GM18861 (cell line): Measurements from ENCODE around the gene SLC24A2.
"Not testable (repeated sequence)": the region's sequence is repeated elsewhere in the genome, so short reads cannot be mapped to it uniquely, and the experiment has no call there.

Source experiments
- ATAC-seq: cut with Tn5 transposase; IDR thresholded peaks from one replicate; pipeline ENCODE4 v1.9.1; 2021; ENCODE audit not compliant: unreplicated experiment

SLC24A2 gene

DNA sequence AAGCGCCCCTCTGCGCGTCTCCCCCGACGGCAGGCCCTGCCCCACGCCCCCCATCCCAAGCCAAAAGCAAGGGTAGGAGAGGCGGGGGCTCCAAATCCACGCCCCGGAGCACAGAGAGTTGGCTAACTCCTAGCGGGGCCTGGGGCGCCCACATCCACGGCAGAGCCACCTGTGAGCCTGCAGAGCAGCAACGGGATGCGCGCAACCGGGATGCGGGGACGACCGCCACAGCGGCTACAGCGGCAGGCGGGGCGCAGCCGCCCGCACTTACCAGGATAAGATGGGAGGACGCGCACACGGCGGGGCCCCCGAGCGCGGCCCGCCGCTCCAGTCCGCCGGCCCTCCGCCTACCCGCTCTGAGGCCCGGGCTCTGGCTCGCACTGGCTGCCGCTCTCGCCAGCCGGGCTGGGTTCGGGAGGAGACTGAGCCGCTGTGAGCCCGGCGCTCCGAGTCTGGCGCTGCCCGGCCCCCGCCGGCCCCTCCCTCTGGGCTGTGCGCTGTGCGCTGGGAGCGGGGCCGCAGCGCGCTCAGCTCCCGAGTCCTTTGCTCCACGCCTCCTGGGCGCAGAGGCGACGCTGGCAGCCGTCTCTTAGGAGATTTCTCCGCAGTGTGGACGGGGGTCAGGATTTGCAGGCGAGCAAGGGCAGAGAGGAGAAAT, at the start of gene SLC24A2:
TSS of gene SLC24A2 (minus strand) at position 424 of the 658 bp plus-strand sequence.
- no peak for ATAC-seq

DNA sequence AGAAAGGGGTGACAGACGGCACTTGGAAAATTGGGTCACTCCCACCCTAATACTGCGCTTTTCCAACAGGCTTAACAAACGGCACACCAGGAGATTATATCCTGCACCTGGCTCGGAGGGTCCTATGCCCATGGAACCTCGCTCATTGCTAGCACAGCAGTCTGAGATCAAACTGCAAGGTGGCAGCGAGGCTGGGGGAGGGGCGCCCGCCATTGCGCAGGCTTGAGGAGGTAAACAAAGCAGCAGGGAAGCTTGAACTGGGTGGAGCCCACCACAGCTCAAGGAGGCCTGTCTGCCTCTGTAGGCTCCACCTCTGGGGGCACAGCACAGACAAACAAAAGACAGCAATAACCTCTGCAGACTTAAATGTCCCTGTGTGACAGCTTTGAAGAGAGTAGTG, 44.5 kb upstream of the SLC24A2 start:
- ATAC-seq = not testable (repeated sequence)

- ATAC-seq = no peak
These were observed 42.0 kb upstream of the SLC24A2 start for GRCh38 chr9:19830796-19831195.

GRCh38 chr9:19828576-19829109, 39.8 kb upstream of the SLC24A2 start:
- no peak for ATAC-seq

DNA sequence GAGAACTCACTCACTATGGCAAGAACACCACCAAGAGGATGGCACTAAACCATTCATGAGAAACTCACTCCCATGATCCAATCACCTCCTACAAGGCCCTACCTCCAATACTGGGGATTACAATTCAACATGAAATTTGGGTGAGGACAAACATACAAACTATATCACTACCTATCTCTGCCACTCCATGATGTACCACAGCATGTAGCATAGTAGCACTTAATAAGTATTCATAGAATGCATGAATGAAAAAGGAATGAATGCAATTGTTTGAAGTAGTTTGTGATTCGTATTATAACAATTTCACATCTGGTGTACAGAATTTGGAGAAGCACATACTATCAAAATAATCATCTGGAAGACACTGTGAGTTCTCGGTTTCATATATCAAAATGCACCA, 27.9 kb upstream of the SLC24A2 start:
- no peak for ATAC-seq

DNA sequence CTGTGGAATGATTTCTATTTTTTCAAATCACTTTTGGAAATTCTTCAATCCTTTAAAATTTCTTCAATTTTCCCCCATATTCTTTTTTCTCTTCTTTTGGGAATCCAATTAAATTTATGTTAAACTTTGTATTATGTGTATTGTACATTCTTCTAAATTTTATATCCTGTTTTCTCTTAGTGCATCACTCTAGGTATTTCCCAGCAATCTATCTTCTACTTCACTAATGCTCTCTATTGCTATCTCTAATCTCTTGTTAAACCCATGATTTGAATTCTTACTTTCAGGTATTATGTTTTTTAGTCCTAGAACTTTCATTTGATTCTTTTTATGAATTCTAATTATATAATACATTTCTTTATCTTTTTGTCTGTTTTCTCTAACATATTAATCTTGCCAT, 23.4 kb upstream of the SLC24A2 start:
- no peak for ATAC-seq

DNA sequence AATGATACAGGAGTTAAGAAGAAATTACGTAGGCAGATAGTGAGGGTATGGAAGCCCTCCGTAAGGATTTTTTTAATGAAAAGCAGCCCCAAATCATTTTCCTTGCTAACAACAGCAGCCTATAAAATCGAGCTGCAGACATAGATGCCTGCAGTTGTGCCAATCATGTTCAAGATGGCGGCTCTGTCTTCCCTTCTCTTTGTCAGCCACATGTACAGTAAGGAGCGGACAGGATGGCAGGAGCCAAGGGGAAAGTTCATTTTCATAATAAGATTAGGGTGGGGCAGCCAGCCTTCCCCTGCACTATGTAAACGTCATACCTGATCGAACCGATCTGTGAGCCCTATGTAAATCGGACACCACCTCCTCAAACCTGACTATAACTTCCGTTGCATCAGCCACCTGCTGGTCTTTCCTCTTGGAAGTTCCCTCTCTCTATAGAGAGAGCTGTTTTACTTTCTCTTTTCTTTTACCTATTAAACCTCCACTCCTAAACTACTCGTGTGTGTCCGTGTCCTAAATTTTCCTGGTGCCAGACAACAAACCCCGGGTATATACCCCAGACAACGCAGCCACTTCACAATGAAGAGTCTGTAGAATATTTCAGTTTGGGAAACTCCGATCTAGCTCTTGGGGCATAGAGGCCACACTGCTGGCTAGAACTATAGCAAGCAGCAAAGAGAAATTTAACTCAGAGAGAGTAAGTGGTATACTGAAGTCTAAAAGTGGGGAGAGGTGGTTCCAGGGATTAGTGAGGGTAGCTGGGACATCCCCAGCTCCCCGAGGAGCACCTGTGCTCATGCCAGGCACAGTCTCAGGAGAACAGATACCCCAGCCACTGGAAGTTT, 20.8 kb upstream of the SLC24A2 start:
- ATAC-seq = no peak

- ATAC-seq = no peak
These were observed 18.5 kb upstream of the SLC24A2 start for GRCh38 chr9:19807182-19807892.

- ATAC-seq = no peak
These were observed 15.6 kb upstream of the SLC24A2 start for GRCh38 chr9:19804431-19804830.

GRCh38 chr9:19800884-19801283, 12.0 kb upstream of the SLC24A2 start:
- ATAC-seq = no peak

DNA sequence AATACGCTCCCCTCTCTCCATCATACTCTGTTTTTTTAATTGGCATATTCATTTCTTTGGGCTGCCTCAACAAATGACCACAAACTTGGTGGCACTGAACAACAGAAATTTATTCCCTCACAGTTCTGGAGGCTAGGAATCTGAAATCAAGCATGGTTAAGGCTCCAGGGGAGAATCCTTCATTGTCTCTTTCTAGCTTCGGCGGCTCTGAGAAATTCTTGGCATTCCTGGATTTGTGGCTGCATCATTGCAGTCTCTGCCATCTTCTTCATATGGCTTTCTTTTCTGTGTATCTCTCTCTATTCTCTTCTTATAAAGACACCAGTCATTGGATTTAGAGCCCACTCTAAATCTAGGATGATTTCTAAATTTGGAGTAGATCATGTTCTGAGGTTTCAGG, 10.9 kb upstream of the SLC24A2 start:
- ATAC-seq = no peak

DNA sequence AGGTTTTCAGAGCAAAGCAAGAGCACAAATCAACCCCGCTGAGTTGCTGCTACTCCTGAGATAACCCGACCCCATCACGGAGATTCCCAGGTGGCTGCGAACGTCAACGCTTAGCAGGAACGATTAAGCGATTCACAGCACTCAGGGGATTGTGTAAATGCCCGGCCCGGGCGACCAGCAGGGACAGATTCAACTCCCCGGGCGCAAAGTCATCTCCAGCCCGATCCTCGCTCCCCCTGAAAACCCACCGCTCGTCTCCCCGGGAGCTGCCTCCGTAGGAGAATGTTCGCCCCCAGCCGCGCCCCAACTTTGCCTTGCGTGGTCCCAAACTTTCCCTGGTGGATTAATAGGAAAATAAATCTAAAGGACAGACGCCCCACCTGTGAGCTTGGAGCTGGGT, 685 bp downstream of the SLC24A2 start:
- ATAC-seq = no peak

- no peak for ATAC-seq
These were observed 1.2 kb downstream of the SLC24A2 start for GRCh38 chr9:19787672-19788071.

DNA sequence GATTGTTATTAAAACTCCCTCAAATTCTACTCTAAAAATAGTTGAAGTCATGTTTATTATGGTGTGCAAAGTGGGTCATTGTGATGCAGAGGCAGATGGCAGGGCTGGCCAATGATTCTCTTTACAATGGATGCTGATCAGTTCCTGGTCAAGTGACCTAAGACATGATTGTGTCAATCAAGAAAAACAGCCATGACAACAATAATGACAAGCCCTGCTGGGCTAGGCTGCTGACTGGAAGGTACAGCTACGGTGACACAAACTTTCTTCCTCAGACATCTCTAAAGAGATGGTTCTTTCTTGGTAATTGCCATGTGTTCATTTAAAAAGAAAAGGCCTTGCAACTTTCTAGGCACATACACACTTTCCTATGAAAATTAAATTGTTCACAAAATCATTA, 3.6 kb downstream of the SLC24A2 start:
- no peak for ATAC-seq

DNA sequence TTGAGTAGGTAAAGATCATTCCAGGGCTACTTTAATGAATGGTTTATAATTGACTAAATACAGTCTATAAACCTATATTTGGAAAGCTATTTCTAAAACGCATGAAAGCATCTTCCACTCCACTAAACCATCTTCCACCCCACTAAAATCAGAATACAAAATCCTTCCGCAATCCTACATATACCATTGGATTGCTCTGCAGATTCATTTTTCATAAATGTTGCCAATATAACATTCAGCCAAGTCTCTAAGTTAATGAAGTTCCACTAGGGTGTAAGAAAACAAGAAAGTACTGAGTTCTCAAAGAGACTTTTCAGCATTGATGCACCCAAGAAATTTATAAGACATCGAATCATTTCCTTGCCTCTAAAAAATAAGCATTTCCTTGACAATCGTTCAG, 4.7 kb downstream of the SLC24A2 start:
- ATAC-seq = no peak

GRCh38 chr9:19783500-19783899, 5.3 kb downstream of the SLC24A2 start:
- no peak for ATAC-seq

DNA sequence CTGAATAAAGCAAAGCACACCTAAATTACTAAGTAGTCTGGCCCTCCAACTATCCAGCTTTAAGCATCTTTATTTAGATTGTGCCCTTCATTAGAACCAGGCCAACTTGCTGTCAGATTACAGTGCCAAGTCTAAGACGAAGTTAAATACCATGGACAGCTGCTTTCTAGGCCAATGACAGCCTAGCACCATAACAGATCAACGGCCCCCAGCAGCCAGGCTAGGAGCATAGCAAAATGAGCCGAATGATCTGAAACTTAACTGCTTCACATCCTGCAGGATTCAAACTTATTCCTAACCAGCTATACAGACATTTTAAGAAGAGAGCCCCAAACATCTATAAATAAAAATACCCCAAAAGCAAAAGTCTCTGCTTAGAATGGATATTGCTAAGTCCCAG, 6.8 kb downstream of the SLC24A2 start:
- ATAC-seq = no peak

DNA sequence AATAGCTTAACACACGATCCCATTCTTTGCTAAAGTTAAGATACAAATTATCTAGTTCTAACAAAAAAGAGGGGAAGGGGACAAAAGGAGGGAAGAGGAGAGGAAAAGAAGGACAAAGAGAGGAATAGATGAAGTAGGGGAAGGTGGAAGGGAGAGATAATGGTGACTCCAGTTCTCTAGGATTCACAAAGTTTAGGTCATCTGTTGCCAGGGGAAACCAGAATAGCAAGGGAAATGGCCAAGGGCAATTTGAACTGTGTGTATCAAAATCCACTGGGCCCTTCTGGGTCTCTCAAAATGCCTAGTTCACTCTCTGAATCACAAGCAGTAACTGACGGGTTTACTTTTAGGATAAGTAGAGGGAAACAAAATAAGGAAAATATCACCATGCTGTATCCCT, 7.6 kb downstream of the SLC24A2 start:
- no peak for ATAC-seq

- ATAC-seq = no peak
These were observed 17.4 kb downstream of the SLC24A2 start for GRCh38 chr9:19771446-19771845.

- no peak for ATAC-seq
These were observed 17.9 kb downstream of the SLC24A2 start for GRCh38 chr9:19770973-19771372.

GRCh38 chr9:19769213-19769612, 19.6 kb downstream of the SLC24A2 start:
- no peak for ATAC-seq

- ATAC-seq = no peak
These were observed 20.0 kb downstream of the SLC24A2 start for GRCh38 chr9:19768798-19769197.
